NCI-H2107 (cell line): ENCODE results near the gene AGO3.
"Not testable (repeated sequence)": the region's sequence is repeated elsewhere in the genome, so short reads cannot be mapped to it uniquely, and the experiment has no call there.

Source experiments
- DNase-seq: peaks from one replicate; lab custom pipeline; 2025; lab: John Stamatoyannopoulos, UW

The AGO3 gene

DNA sequence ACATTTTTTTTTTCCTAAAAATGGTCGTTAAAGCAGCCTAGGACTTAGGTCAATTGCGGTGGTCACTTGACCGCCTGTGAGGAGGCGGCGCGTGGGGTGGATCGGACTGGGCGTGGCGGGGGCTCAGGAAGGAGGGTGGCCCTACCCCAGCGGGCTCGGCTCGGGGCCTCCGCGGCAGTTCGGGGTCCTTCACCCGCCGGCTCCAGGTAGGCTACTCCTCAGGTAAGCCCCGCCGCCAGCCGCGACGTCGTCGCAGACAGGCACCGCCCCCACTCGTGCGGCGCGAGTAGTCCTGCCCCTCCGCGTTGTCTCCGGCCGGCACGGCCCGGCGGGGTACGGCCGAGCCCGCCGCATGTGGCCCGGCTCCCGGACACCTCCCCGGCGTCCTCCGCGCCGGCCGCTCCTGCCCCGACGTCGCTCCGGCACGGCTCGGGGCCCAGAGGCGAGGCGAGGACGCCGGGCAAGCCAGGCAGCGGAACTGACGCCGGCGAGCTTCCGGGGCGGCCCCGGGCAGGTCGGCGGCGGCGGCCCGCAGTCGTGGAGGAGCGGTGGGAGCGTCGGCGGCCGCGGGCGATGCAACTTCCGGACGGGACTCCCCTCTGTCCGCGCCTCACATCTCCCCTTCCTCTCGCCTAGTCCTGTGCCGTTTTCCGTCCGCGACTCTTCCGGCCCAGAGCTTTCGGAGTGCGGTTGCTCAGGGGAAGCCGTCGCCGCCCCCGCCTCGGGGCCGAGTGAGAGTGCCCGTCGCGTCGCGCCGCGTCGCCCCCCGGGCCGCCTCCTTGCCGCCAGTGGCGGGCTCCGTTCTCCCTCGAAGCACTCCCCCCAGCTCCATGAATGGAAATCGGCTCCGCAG, at the start of gene AGO3:
Gene AGO3, plus strand, starts transcription at position 513 of the 853 bp plus-strand sequence. Its CDS starts 322 bp downstream, at position 835.
- DNase-seq = peak; percentile 82

GRCh38 chr1:35881850-35882273, 49.0 kb upstream of the AGO3 start:
- DNase-seq = no peak

- no peak for DNase-seq
Measured at GRCh38 chr1:35882586-35882944, 48.3 kb upstream of the AGO3 start.

DNA sequence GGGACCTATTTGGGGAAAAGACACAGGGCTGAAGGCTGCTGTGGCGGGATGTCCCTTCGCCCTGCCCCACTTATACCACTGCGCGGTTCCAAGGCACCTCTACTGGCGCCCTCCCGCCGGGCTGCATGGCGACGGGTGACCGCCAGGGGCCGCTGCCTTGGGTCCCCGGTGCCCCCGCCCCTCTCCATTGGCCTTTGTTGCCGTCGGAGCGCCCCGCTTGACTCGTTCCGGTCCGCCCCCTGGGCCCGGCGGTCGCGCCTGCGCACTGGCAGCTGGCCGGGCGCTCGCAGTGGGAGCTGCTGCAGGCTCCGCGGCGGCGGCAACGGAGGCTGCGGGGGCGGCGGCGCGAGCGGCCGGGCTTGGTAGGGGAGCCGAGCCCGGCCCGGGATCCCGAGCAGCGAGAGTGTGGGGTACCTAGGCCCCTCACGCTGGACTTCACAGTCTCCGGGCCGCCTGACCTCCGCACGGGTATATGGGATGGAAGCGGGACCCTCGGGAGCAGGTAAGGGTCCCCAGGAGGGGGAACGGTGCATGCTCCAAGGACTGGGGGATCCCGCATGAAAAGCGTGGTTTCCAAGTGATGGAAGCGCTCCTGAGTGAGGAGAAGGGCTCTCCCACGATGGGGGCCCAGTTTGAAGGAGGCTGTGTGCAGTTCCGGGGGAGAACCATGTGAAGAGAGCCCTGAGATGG, 47.8 kb upstream of the AGO3 start, which contains the start of gene AGO1:
Gene AGO1, plus strand, starts transcription at position 265 of the 690 bp plus-strand sequence. Its CDS starts 213 bp downstream, at position 478.
- peak; percentile 92 for DNase-seq

- DNase-seq = no peak
Measured at GRCh38 chr1:35883635-35884101, 47.2 kb upstream of the AGO3 start.

GRCh38 chr1:35884934-35885333, 46.0 kb upstream of the AGO3 start:
- DNase-seq = no peak

DNA sequence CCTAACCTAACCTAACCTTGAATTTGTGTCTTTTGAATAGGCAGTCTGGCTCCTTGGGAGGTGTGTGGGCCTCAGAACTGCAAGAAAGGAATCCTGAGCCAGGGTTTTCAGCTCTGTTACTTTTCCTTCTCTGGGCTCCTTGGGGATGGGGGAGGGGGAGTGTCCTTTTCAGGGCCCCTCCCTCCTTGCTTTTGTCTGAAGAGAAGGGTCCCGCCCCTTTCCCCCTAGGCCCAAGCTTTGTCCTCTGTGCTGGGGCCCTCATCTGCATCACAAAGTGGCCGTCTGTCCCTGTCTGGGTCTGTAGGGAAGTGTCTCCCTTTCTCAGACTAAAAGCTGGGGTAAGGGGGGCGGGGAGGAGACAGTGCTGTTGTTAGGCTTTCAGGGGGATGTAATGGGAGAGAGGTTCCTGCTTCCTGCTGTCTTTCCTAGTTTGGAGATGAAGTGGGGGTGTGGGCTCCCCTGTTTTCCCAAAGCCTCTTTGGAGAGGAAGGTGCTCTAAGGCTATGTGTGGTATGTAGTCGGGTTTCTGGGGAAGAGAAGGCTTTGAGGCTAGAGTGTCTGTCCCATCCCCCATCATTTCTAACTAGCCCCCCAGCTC, 44.8 kb upstream of the AGO3 start:
- DNase-seq = no peak

DNA sequence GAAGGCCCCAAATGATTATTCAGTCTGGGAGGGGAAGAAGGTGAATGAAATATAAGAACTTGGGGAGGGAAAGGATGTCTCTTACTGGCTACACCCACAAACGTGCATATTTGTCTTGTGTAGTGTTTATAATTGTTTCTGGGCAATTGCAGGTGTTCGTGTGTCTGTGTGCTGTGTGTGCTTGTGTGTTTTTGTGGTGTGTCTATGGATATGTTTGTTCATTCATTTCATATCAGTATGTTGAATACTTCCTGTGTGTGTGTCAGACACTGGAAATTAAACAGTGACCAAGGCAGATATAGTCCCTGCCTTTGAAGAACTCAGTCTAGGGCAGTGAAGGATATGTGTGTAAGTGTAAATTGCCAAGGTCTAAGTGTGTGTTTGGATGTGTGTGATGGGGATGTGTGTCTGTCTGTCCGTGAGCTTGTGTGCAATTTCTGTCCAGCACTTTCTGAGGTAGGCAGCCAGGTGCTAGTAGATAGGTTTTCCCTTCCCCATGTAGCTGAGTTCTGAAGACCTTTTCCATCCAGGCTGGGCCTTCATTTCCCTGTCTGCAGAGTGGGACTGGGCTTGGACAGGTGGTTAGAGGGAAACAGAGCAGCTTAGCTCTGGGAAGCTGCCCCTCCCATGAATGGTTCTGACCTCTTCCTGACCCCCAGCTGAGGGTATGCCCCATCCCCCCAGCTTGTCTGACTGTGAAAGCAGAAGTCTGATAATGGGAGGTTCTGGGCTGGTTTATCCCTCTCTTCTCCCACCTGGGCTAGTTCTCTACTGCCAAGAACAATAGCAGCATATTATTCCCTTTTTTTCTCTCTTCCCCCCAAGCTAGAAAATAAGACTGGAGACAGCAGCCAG, 44.1 kb upstream of the AGO3 start:
- no peak for DNase-seq

GRCh38 chr1:35887508-35887907, 43.4 kb upstream of the AGO3 start:
- DNase-seq = no peak

- no peak for DNase-seq
Measured at GRCh38 chr1:35888255-35888654, 42.6 kb upstream of the AGO3 start.

DNA sequence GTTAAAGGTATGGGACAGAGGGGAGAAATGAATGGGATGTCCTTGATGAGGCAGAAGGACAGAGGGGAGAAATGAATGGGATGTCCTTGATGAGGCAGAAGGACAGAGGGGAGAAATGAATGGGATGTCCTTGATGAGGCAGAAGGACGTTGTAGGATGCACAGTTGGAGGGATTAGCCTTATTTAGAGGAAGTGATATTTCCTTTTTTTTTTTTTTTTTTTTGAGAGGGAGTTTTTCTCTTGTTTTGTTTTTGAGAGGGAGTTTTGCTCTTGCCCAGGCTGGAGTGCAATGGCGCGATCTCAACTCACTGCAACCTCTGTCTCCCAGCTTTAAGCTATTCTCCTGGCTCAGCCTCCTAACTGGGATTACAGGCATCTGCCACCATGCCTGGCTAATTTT, 41.9 kb upstream of the AGO3 start:
- DNase-seq = not testable (repeated sequence)

DNA sequence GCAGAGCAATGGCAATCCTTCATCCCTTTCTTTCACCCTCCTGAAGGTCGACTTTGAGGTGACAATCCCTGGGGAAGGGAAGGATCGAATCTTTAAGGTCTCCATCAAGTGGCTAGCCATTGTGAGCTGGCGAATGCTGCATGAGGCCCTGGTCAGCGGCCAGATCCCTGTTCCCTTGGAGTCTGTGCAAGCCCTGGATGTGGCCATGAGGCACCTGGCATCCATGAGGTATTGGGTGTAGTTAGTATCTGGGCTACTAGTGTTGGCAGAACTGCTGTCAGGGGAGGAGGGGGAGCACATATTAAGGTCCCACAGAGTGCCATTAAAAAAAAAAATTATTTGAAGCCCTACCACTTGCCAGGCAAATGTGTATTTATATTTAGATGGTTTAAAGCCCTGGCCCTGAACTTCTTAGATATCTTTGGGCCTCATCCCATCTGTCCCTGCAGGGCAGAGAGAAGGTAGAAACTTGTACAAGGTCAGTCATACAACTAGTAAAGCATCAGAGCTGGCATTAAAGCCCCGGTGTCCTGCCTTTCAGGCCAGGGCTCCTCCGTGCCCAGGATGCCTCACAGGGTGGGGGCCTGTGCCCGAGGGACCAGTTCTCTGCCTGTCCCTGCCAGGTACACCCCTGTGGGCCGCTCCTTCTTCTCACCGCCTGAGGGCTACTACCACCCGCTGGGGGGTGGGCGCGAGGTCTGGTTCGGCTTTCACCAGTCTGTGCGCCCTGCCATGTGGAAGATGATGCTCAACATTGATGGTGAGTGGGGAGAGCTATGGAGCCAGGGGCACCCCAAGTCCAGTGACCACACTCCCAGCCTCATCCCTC, 37.6 kb upstream of the AGO3 start:
- DNase-seq = no peak

DNA sequence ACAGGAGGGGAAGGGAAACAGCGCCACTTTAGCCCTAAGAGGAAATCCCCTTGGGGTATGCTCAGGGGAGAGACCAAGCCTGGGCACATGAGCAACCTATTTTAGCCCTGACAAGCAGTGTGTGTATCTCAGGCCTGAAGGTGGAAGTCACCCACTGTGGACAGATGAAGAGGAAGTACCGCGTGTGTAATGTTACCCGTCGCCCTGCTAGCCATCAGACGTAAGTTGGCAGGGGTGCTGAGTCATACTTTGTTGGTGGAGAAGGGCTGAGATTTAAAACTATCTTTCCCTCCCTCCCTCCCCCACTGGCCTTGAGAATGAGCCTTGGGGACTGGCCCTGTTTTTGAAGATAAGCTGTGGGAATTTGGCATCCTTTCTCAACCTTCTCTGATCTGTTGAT, 36.7 kb upstream of the AGO3 start:
- DNase-seq = no peak

DNA sequence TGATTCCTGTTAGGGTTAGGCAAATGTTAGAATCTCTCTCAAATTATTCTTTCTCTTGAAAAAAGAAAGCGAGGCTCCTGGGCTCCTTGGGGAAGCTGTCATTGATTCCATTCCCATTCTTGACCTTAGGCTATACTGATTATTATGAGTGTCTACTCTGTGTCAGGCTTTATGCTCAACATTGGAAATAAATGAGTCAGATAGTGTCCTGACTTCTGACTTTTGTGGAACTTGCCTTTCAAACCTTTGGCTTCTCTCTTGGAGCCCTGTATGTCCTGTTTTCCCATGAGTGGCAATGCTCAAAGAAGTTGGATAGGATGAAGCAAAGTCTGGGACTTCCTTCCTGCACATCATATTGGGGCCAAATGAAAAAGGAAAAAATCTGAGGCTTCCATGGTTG, 36.2 kb upstream of the AGO3 start:
- DNase-seq = no peak

DNA sequence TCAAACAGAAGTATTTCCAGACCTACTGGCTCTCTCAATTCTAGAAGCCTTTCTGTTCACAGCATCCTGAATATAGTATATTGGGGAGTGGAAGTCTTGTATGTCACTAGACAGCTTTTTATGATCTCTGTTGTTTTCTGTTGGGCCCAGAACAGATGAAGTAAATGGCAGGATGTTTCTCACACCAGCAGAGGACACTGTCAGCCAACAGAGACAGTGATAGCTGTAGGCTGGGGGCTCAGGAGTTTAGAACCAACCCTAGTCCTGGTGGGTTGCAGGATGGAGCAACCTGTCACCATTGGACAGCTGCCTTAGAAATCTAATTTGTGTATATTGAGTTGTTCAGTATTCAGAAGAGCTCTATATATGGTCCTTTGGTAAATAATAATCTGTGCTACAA, 31.0 kb upstream of the AGO3 start:
- DNase-seq = no peak

GRCh38 chr1:35901235-35901634, 29.7 kb upstream of the AGO3 start:
- no peak for DNase-seq

DNA sequence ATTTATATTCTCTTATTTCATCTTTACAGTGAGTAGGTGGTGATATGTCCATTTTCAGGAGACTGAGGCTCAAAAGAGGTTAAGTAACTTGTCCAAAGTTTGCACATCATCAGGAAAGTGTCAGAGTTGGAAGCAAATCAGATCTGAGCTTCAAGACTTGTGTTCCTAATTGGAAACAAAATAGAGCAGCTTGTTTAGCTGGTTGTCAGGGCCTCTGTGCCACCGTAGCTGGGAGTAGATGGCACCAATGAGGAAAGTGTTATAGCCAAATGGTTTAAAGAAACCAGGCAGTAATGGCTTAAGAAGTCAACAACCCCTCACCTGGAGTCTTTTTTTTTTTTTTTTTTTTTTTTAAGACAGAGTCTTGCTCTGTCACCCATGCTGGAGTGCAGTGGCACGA, 28.2 kb upstream of the AGO3 start:
- DNase-seq = no peak

GRCh38 chr1:35914717-35915116, 16.2 kb upstream of the AGO3 start:
- DNase-seq = no peak

- no peak for DNase-seq
Measured at GRCh38 chr1:35915693-35916092, 15.2 kb upstream of the AGO3 start.

- no peak for DNase-seq
Measured at GRCh38 chr1:35923791-35924221, 7.1 kb upstream of the AGO3 start.

DNA sequence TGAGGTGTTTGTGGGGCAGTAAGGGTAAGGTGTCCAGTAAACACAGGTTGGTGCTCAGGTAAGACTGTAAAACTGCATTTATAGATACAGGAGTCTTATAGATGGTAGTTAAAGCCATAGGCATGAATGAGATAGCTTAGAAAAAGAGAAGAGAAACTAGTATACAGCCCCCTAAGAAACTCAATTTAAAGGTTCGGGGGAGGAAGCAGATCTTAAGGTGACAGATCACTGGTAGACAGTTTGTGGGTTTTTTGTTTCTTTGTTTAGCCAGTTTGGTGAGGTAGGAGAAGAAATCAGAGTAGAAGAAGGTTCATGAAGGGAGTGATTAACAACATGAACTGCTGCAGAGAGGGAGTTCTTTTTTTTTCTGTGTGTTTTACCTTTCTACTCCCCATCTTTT, 6.1 kb upstream of the AGO3 start:
- DNase-seq = no peak
